Hepatocyte (in vitro differentiated cells): Measurements from ENCODE around the gene MAGI1. TPM values are rescaled to one million over a fixed set of nuclear protein-coding genes. Genes with fewer than 3 reads are reported as not detected.

ENCODE experiments used
- DNase-seq: peaks from one replicate; pipeline ENCODE4 v3.0.0-alpha.2; 2016; ENCODE audit warnings: low spot score
- H2AFZ ChIP-seq: fragments of 200-600 bp; sonication (generic); 2 replicates; pipeline ENCODE4 v1.6.0; 2016; ENCODE audit warnings: antibody characterized with exemption, mild to moderate bottlenecking
- H3K27ac ChIP-seq: fragments of 200-600 bp; sonication (generic); 2 replicates; pipeline ENCODE4 v1.5.1; 2016; ENCODE audit warnings: mild to moderate bottlenecking
- H3K27me3 ChIP-seq: fragments of 200-600 bp; sonication (generic); 2 replicates; pipeline ENCODE4 v1.6.1; 2016
- H3K36me3 ChIP-seq: fragments of 200-600 bp; sonication (generic); replicated peaks from 2 replicates; pipeline ENCODE4 v1.5.1; 2016; ENCODE audit warnings: low read depth; ENCODE audit not compliant: insufficient read depth
- H3K4me1 ChIP-seq: fragments of 200-600 bp; sonication (generic); 2 replicates; pipeline ENCODE4 v1.5.1; 2016; ENCODE audit warnings: mild to moderate bottlenecking, moderate library complexity; ENCODE audit not compliant: insufficient read depth
- H3K4me2 ChIP-seq: fragments of 200-600 bp; sonication (generic); 2 replicates; pipeline ENCODE4 v1.6.0; 2016
- H3K4me3 ChIP-seq: fragments of 200-600 bp; sonication (generic); 2 replicates; pipeline ENCODE4 v1.5.1; 2016; ENCODE audit warnings: mild to moderate bottlenecking
- H3K79me2 ChIP-seq: fragments of 200-600 bp; sonication (generic); 2 replicates; pipeline ENCODE4 v1.6.0; 2017; ENCODE audit warnings: mild to moderate bottlenecking
- H3K9me2 ChIP-seq: fragments of 200-600 bp; sonication (generic); replicated peaks from 2 replicates; pipeline ENCODE4 v1.6.0; 2017; ENCODE audit warnings: mild to moderate bottlenecking; ENCODE audit not compliant: insufficient read depth
- H3K9me3 ChIP-seq: fragments of 200-600 bp; sonication (generic); 2 replicates; pipeline ENCODE4 v1.5.1; 2016; ENCODE audit warnings: low read depth, mild to moderate bottlenecking
- H4K20me1 ChIP-seq: fragments of 200-600 bp; sonication (generic); 2 replicates; pipeline ENCODE4 v1.6.0; 2016; ENCODE audit warnings: mild to moderate bottlenecking; ENCODE audit not compliant: insufficient read depth, poor library complexity, severe bottlenecking
- EZH2 ChIP-seq: fragments of 200-600 bp; sonication (generic); IDR thresholded peaks from 2 replicates; pipeline ENCODE4 v1.6.1; 2016; ENCODE audit warnings: antibody characterized with exemption, mild to moderate bottlenecking, borderline replicate concordance
- EZH2phosphoT487 ChIP-seq: fragments of 200-600 bp; sonication (generic); IDR thresholded peaks from one replicate; pipeline ENCODE4 v1.6.1; 2018; ENCODE audit warnings: antibody characterized with exemption, mild to moderate bottlenecking, low read depth, moderate library complexity; ENCODE audit not compliant: unreplicated experiment, severe bottlenecking
- WGBS: methylation state at CpG from one replicate; pipeline ENCODE4 v1.1.6; 2016; ENCODE audit warnings: low lambda C conversion rate; ENCODE audit errors: missing lambda C conversion rate; 5-methylcytosine and 5-hydroxymethylcytosine counted together
- polyA plus RNA-seq: library from polyadenylated mRNA; unstranded; fragments of >200 nt; fragmentation: Nextera tagmentation; extraction: Ambion mirVana; gene quantifications from 2 replicates; pipeline ENCODE4 v1.2.1, GENCODE V29; 2016
- total RNA-seq: library from RNA; depleted of rRNA; stranded (reverse); fragments of >200 nt; gene quantifications from 2 replicates; pipeline ENCODE4 v1.2.3, GENCODE V29; 2014
- TF ChIP-seq, protein P1 (sequence below): fragments of 200-600 bp; sonication (generic); IDR thresholded peaks from 2 replicates; pipeline ENCODE4 v1.5.1; 2016; ENCODE audit warnings: antibody characterized with exemption, mild to moderate bottlenecking; ENCODE audit not compliant: poor library complexity

The MAGI1 gene
- total and polyA plus RNA-seq, 2 experiments from 2014 or later = 26.2 to 43.5 TPM

DNA sequence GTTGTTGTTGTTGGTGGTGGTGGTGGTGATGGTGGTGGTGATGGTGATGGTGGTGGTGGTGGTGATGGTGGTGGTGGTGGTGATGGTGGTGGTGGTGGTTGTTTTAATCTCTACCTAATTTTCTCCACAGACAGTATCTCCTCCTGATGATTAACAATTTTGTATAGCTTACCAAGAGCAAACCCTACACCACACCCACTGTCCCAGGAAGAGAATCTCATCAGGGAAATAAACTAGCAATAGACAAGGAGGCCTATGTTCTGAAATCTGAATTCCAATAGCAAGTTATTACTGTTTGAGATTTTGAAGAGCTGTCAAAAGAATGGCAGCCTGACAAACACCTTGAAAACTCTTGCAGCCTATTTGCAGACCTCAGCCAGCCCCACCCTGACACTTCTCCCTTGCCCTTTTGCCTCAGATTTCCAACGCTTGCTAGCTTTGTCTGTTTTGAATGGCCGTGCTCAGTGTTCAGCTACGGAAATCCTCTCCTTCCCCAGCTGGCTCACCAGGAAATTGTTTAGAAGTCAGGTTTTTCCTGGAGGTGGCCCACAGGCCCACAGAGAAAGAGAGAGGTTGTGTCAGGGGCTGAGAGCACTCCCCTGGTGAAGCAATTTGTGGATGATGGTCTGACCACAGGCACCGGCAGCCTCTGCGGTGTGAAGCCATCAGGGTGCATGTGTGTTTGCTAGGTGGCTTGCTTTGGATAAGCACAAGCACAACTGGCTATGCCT is 101.6 kb downstream of the MAGI1 start:
- peak; percentile 17 for DNase-seq
- Histone ChIP-seq H3K4me2 (peak overlapping the region; percentile 63), H3K79me2 (peaks cover 74% of the 10 kb centered on the region), H4K20me1 (no peaks in the 10 kb centered on the region), H3K4me1 (no peaks in the 10 kb centered on the region), H3K27me3 (no peaks in the 10 kb centered on the region), H3K27ac (peak overlapping the region; percentile 66), H3K4me3 (no peak overlapping the region), H3K9me3 (no peaks in the 10 kb centered on the region), H3K36me3 (no peaks in the 10 kb centered on the region), H2AFZ (no peak overlapping the region), H3K9me2 (no peaks in the 10 kb centered on the region)
- 37% methylated on average over 5 of the region's 5 CpGs for WGBS
- TF ChIP-seq, protein P1, sequence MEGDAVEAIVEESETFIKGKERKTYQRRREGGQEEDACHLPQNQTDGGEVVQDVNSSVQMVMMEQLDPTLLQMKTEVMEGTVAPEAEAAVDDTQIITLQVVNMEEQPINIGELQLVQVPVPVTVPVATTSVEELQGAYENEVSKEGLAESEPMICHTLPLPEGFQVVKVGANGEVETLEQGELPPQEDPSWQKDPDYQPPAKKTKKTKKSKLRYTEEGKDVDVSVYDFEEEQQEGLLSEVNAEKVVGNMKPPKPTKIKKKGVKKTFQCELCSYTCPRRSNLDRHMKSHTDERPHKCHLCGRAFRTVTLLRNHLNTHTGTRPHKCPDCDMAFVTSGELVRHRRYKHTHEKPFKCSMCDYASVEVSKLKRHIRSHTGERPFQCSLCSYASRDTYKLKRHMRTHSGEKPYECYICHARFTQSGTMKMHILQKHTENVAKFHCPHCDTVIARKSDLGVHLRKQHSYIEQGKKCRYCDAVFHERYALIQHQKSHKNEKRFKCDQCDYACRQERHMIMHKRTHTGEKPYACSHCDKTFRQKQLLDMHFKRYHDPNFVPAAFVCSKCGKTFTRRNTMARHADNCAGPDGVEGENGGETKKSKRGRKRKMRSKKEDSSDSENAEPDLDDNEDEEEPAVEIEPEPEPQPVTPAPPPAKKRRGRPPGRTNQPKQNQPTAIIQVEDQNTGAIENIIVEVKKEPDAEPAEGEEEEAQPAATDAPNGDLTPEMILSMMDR = no peak
- TF ChIP-seq EZH2phosphoT487 = no peak
- no peak for TF ChIP-seq EZH2

- H3K27me3 ChIP-seq = no peaks in the 10 kb centered on the region
- no peaks in the 10 kb centered on the region for H3K9me3 ChIP-seq
- H3K79me2 ChIP-seq = peaks cover 76% of the 10 kb centered on the region
- H4K20me1 ChIP-seq = no peaks in the 10 kb centered on the region
- no peak for TF ChIP-seq EZH2
- TF ChIP-seq, protein P1 = no peak
- TF ChIP-seq EZH2phosphoT487 = no peak
- H3K36me3 ChIP-seq = no peaks in the 10 kb centered on the region
- no peaks in the 10 kb centered on the region for H3K9me2 ChIP-seq
- 100% methylated on average over 1 of the region's 1 CpG for WGBS
- no peak for DNase-seq
- no peak overlapping the region for H3K4me2 ChIP-seq
- H3K27ac ChIP-seq = no peak overlapping the region
- H3K4me3 ChIP-seq = no peak overlapping the region
- H3K4me1 ChIP-seq = no peaks in the 10 kb centered on the region
- H2AFZ ChIP-seq = no peak overlapping the region
Measured at GRCh38 chr3:65935724-65936123, 103.0 kb downstream of the MAGI1 start.

- peaks cover 13% of the 10 kb centered on the region for H3K4me1 ChIP-seq
Measured at GRCh38 chr3:65930648-65931047, 108.1 kb downstream of the MAGI1 start.

More at GRCh38 chr3:65930648-65931047, 108.1 kb downstream of the MAGI1 start:
- Histone ChIP-seq H3K27ac (no peak overlapping the region), H3K36me3 (no peaks in the 10 kb centered on the region), H2AFZ (no peak overlapping the region), H3K9me2 (no peaks in the 10 kb centered on the region), H3K4me2 (no peak overlapping the region), H3K4me3 (no peak overlapping the region), H3K27me3 (no peaks in the 10 kb centered on the region), H3K9me3 (no peaks in the 10 kb centered on the region), H3K79me2 (peaks cover 93% of the 10 kb centered on the region), H4K20me1 (no peaks in the 10 kb centered on the region)
- TF ChIP-seq EZH2 (no peak), EZH2phosphoT487 (no peak)
- TF ChIP-seq, protein P1 = no peak
- no peak for DNase-seq
- WGBS = 96% methylated on average over 6 of the region's 6 CpGs
